ENCODE measurements around the gene KLK10. TPM values are rescaled to one million over a fixed set of nuclear protein-coding genes. Genes with fewer than 3 reads are reported as not detected.
"Not testable (repeated sequence)": the region's sequence is repeated elsewhere in the genome, so short reads cannot be mapped to it uniquely, and the experiment has no call there.

KLK10 gene
- total RNA-seq, 4 donors from 2014 or later, result 0.27 to 1.3 TPM; not detected in 2

DNA sequence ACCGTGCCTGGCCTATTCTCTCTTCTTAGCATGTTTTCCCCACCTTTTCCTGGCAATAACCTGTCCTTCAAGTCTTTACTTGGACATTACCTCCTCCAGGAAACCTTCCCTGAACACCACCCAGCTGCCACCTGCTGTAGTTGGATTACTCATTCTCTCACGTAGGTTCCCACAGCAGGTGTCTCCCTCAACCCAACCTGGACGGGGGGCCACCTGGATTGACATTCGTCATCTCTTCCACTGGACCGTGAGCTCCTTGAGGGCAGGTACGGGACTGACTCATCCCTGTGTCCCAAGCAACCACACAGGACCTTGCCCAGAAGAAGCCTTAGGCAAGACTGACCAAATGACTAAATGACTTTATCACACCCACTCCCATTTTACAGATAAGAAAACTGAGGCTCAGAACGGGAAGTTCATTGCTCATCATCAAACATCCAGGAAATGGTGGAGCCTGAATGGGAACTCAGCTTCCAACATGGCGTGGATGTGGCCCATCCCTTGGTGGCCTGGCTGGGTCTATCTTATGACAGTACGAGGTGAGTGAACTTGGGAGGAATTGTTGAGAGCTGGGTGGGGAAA lies 46.6 kb downstream of the KLK10 start:
- in situ Hi-C loops (cut with MboI; ENCODE audit: low pct_ligation_motif_present in 1 of 4, low pct_unique_long_range_greater_than_20kb in 1 of 4, low sequenced_read_pairs in 3 of 4) (no loop called here), intact Hi-C loops (cut with DNase I; ENCODE audit: low total_unique reads) (no loop called here)
- no peak for DNase-seq
- no peaks in the 10 kb centered on the region for H3K36me3 ChIP-seq
- H3K27me3 ChIP-seq, result peaks cover 33% of the 10 kb centered on the region
- H3K4me3 ChIP-seq, result no peak overlapping the region
- 69 to 100% methylated on average over 1 to 9 of the region's 9 CpGs for WGBS, 2 donors (ENCODE audit: low coverage in 1 of 2)
- no peak for TF ChIP-seq POLR2AphosphoS5 (IDR thresholded peaks at IDR 0.05)
- no peak for TF ChIP-seq EP300 (IDR thresholded peaks at IDR 0.05; ENCODE audit: low read depth)
- no peaks in the 10 kb centered on the region for H3K4me1 ChIP-seq
- no peak overlapping the region for H3K27ac ChIP-seq
- H3K9me3 ChIP-seq, result no peaks in the 10 kb centered on the region

- H3K36me3 ChIP-seq; DNase-seq; H3K27ac ChIP-seq; in situ Hi-C loops (cut with MboI; ENCODE audit: low pct_ligation_motif_present in 1 of 4, low pct_unique_long_range_greater_than_20kb in 1 of 4, low sequenced_read_pairs in 3 of 4); H3K4me3 ChIP-seq; intact Hi-C loops (cut with DNase I; ENCODE audit: low total_unique reads); H3K4me1 ChIP-seq; H3K9me3 ChIP-seq: not testable (repeated sequence)
- H3K27me3 ChIP-seq, result peaks cover 46% of the 10 kb centered on the region
- WGBS, 2 donors (ENCODE audit: low coverage in 1 of 2), result 71 to 81% methylated on average over 3 of the region's 3 CpGs
Measured at GRCh38 chr19:50969810-50970209, 49.7 kb downstream of the KLK10 start.

- WGBS, 2 donors (ENCODE audit: low coverage in 1 of 2), result 74% methylated on average over 15 of the region's 19 CpGs; no CpG with 5 or more reads in 1 of the 2 donors
- Histone ChIP-seq H3K27me3 (peaks cover 44% of the 10 kb centered on the region), H3K9me3 (no peaks in the 10 kb centered on the region), H3K4me1 (no peaks in the 10 kb centered on the region), H3K36me3 (no peaks in the 10 kb centered on the region), H3K4me3 (no peak within 1 kb of the TSS), H3K27ac (no peak within 1 kb of the TSS)
- in situ Hi-C loops (cut with MboI; ENCODE audit: low pct_ligation_motif_present in 1 of 4, low pct_unique_long_range_greater_than_20kb in 1 of 4, low sequenced_read_pairs in 3 of 4) (no loop called here), intact Hi-C loops (cut with DNase I; ENCODE audit: low total_unique reads) (no loop called here)
- no peak for DNase-seq
- TF ChIP-seq POLR2AphosphoS5 (IDR thresholded peaks at IDR 0.05), result no peak
- no peak for TF ChIP-seq EP300 (IDR thresholded peaks at IDR 0.05; ENCODE audit: low read depth)
- TF ChIP-seq POLR2A (IDR thresholded peaks at IDR 0.05), result no peak
- TF ChIP-seq CTCF (IDR thresholded peaks at IDR 0.05), result no peak
Measured at GRCh38 chr19:50969413-50969760, 50.1 kb downstream of the KLK10 start, which contains the start of gene KLK6. Gene KLK6 (minus strand): TSS chr19:50969591. CDS start chr19:50968104, 1,487 bp downstream.

GRCh38 chr19:50968716-50969412 lies 50.6 kb downstream of the KLK10 start:
- Histone ChIP-seq H3K4me3 (no peak overlapping the region), H3K27me3 (peaks cover 40% of the 10 kb centered on the region), H3K27ac (no peak overlapping the region), H3K4me1 (no peaks in the 10 kb centered on the region), H3K36me3 (no peaks in the 10 kb centered on the region), H3K9me3 (no peaks in the 10 kb centered on the region)
- in situ Hi-C loops (cut with MboI; ENCODE audit: low pct_ligation_motif_present in 1 of 4, low pct_unique_long_range_greater_than_20kb in 1 of 4, low sequenced_read_pairs in 3 of 4), result no loop called here
- WGBS, 2 donors (ENCODE audit: low coverage in 1 of 2), result 36% methylated on average over 7 of the region's 7 CpGs; no CpG with 5 or more reads in 1 of the 2 donors
- DNase-seq, result no peak
- TF ChIP-seq CTCF (IDR thresholded peaks at IDR 0.05) (no peak), EP300 (IDR thresholded peaks at IDR 0.05; ENCODE audit: low read depth) (no peak), POLR2AphosphoS5 (IDR thresholded peaks at IDR 0.05) (no peak), POLR2A (IDR thresholded peaks at IDR 0.05) (no peak)
- intact Hi-C loops (cut with DNase I; ENCODE audit: low total_unique reads), result no loop called here

- Histone ChIP-seq H3K4me3 (no peak overlapping the region), H3K27ac (no peak overlapping the region), H3K27me3 (peaks cover 40% of the 10 kb centered on the region), H3K4me1 (no peaks in the 10 kb centered on the region), H3K36me3 (no peaks in the 10 kb centered on the region), H3K9me3 (no peaks in the 10 kb centered on the region)
- no peak for TF ChIP-seq POLR2AphosphoS5 (IDR thresholded peaks at IDR 0.05)
- TF ChIP-seq POLR2A (IDR thresholded peaks at IDR 0.05), result no peak
- no peak for DNase-seq
- intact Hi-C loops (cut with DNase I; ENCODE audit: low total_unique reads), result no loop called here
- in situ Hi-C loops (cut with MboI; ENCODE audit: low pct_ligation_motif_present in 1 of 4, low pct_unique_long_range_greater_than_20kb in 1 of 4, low sequenced_read_pairs in 3 of 4), result no loop called here
- WGBS, 2 donors (ENCODE audit: low coverage in 1 of 2), result 41 to 46% methylated on average over 5 to 20 of the region's 20 CpGs
Measured at GRCh38 chr19:50967929-50968715, 51.4 kb downstream of the KLK10 start.
